GM21367 (cell line): Measurements from ENCODE around the gene EPAS1.

ENCODE experiments used
- ATAC-seq: cut with Tn5 transposase; IDR thresholded peaks from one replicate; pipeline ENCODE4 v1.9.1; 2021; ENCODE audit not compliant: unreplicated experiment

EPAS1 gene

DNA sequence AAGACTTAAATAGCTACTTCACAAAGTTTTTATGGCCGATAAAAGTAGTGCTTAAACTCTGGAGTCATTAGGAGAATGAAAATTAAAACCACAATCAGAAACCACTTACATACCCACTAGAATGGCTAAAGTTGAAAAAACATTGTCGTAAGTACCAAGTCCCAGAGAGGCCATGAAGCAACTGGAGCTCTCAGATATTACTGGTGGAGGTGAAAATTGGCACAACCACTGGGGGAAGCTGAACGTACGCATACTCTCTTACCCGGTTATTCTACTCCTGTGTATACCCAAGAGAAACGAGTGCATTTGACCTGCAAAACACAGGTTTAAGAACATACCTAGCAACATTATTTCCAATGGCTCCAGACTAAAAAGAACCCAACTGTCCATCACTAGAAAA lies 105.7 kb downstream of the EPAS1 start:
- no peak for ATAC-seq

DNA sequence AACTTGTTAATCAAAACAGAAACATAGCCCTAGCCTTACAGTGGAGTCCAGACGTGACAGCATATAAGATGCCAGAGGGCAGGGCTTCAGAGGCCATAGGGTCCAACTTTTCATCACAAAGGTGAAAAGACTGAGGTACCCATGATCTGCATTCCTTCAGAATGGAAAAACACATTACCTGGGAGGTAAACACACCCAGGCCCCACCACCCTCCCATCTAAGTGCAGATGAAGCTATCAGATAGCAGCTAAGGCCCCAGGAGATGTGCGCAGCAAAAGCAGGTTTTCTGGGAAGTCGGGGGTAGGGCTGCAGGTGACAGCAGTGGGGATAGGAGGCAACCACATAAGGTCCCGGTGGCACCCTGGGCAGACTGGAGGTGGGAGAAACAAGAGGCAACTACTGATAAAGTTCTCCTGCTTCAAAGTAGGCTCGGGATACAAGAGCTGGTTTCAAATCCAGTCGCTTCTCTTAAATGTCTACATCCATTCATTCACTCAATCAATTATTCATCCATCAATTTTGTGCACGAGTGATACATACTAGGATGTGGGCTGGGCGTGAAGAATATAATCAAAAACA lies 107.1 kb downstream of the EPAS1 start:
- ATAC-seq, result no peak

DNA sequence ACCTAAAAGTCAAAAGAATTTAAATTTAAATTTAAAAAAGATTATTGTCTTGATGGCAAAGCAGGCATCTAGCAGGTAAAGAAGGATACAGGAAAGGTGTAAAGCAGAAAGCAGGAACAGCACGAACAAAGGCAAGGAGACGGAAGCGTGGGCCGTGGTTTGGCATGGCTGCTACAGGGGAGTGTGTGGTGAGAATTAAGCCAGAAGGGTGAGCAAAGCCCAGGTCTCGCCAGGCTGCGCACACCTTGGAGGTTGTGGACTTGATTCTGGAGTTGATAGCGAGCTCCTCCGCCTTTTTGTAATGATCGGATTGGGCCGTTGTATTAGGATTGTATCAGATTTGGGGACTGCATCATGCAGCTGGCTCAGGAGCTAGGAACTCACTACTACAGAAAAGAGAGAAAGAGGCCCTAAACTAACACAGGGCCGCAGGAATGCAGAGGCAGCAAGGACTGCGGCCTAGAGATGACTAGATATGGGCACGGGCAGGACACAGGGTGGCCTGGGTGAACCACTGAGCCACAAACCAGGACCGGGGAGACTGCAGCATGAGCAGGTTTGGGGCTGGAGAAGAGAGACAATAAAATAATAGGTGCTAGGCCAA lies 110.7 kb downstream of the EPAS1 start:
- no peak for ATAC-seq

DNA sequence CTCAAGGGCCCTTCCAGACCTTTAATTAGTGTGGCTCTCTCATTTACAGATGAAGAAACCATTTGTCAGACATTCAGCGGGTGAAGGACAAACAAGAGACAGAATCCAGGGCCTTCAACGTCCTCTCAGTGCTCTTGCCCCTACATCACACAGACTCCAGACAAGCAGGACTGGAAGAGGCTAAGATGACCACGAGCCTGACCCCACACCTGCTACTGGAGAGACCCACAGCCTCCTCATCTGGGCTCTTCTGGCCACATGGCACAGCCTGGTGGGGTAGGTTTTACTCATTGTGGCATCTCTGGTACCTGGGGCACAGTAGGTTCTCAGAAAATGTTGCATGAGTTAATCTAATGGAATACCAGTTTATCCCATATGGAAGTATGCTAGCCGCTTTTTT lies 112.5 kb downstream of the EPAS1 start:
- no peak for ATAC-seq

DNA sequence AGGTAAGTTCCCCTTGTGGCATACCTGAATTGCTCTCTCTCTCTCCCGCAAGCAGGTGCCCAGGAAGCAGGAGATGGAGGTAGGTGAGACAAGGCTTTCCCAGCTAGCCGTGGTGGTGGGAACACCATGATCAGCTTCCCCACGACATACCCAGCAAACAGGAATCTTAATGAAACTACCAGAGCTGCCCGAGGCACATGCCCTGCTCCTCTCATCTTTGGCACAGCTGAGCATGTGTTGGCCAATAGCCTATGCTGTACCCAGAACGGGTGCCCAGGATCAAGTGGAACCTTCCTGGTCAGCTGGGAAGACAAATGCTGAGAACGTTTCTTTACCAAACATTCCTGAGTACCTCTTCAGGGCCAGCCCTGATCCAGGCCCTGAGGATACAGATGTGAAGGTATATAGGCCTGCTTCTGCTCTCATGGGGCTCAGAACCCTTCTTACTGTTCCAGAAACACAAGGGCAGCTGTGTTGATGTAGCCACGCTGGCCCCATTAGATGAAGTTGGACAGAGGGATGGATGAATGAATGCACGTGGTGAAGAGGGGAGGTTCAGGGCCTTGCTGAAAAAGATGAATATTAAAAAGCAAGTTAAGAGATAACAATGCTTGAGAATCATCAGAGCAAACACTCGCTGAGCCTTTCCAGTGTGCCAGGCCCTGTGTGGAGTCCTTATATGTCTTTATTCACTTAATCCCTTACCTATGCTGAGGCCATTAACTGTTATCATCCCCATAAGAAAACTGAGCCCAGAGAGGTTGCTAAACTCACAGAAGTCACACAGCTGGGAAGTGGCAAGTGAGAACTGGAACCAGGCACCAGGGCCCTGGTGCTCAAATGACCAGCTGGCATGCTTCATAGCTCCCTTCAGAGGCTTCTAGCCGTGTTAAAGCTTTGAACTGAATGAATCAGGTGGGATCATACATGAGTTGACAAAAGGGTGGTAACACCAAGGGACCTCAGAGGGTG lies 113.4 kb downstream of the EPAS1 start:
- no peak for ATAC-seq

DNA sequence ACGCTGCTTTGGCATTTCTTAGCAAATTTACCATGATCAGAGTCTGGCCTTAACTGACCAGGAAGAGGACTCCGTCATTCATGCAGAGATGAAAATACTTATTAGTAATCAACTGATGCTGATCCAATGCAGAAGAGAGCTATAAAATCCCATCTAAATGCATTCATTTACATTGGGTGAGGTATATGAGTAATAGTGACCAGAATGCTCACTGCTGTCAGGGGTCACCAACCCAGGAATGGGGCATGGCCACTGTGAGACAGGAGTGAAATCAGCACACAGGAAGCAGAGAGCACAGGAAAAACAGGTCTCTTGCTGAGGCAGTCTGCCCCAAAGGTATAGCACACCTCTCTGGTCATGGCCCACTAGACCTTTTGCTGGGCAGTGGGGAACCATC lies 114.0 kb downstream of the EPAS1 start:
- no peak for ATAC-seq

DNA sequence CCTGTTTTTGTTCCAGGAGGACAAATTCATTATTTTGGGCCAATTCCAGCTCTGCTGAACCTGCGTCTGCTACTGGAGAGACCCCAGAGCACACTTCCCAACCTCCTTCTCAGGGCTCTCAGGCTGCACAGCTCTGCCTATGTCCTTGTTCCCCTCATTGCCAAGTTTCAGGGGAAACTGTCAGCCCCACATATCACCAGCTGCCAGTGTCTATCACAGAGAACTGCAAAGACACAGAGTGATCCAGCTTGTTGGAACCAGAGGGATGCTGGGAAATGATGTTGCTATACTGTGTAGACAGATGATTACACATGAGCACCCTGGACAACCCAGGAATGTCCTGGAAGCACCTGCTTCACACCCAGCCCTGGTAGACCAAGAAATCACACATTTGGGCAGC lies 114.8 kb downstream of the EPAS1 start:
- ATAC-seq, result no peak

DNA sequence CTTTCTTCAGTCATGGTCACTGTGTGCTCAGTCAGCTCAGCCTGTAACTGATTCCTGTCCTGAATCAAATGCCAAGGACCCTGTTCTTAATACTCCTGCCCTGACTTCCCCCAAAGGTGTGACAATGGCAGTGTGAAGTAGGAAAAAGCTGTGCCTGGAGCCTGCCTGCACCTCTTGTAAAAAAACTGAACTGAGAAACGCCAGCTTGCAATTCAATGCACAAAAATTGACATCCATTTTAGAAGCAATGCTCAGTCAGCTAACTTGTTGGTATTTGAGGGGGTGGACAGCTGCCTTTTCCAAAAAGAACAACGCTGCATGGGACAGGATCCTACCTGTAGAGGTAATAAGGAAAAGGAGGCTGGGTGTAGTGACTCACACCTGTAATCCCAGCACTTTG lies 115.9 kb downstream of the EPAS1 start:
- no peak for ATAC-seq

DNA sequence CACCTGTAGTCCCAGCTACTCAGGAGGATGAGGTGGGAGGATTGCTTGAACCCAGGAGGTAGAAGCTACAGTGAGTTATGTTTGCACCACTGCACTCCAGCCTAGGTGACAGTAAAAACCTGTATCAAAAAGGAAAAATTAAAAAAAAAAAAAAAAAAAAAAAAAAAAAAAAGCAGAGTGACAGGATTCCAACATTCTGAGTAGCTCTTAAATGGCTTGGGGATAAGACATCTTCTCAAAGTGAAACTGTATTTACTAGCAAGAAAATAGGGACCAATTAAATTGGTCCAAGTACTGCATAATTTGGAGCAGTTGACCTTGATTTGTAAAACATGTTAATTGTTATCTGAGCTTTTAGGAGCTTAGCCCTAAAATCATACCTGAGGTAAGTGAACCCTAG lies 116.4 kb downstream of the EPAS1 start:
- ATAC-seq, result no peak

DNA sequence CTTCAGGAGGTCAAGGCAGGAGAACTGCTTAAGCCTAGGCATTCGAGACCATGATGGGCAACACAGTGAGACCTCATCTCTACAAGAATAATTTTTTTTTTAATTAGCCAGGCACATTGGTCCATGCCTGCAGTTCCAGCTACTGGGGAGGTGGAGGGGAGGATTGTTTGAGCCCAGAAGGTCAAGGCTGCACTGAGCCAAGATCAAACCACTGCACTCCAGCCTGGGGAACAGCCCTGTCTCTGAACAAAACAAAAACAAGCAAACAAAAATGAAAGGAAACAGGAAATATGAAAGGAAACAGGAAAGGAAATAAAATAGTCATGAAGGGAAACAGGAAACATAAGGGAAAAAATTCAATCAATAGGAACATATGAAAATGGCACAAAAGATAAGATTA lies 117.5 kb downstream of the EPAS1 start:
- no peak for ATAC-seq

DNA sequence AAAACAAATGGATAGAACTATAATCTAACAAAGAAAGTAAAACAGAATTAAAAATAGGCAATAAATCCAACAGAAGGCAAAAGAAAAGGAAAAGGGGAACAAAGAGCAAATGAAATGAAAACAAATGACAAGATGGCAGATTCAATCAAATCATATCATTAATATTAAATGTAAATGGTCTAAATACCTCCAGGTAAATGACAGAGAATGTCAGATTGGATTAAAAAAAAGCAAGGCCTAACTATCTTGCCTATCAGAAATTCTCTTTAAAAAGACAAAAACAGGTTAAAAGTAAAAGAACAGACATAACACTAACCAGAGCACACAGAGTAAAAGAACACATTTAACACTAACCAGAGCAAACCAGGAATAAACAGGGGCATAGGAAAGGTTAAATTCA lies 119.1 kb downstream of the EPAS1 start:
- no peak for ATAC-seq

DNA sequence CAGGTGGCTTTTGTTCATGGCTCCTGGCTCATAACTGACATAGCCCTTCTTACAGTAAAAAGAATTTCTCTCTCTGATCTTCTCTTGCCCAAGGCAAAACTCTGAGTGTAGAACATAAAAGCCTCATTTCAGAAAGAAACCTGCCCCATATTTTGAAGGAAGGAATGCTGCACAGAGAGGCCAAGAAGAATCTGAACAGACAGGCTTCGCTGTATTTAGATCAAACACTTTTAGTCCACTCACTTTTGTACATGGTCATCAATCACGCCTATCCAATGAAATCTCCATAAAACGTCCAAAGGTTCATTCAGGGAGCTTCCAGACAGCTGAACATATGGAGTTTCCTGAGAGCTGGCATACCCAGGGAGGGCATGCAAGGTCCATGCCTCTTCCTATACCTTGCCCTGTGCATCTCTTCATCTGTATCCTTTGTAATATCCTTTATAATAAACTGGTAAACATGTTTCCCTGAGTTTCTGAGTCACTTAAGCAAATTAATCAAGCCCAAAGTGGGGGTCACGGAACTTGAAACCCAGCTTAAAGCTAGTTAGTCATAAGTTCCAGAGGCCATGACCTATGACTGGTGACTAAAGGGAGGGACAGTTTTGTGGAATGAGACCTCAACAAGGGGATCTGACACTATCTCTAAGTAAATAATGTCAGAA lies 119.7 kb downstream of the EPAS1 start:
- no peak for ATAC-seq

DNA sequence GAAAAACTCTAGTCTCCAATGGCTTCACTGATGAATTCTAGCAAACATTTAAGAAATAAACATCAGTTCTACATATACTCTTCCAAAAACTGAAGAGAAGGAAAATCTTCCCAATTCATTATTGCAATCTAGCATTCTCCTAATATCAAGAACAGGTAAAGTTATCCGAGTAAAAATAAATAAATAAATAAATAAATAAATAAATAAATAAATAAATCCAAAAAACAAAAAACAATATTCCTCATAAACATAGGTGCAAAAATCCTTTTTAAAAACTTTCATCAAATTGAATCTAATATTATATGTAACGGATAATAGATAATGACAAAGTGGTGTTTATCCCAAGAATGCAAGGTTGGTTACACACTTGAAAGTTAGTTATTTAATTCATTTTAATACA lies 123.7 kb downstream of the EPAS1 start:
- ATAC-seq, result no peak

DNA sequence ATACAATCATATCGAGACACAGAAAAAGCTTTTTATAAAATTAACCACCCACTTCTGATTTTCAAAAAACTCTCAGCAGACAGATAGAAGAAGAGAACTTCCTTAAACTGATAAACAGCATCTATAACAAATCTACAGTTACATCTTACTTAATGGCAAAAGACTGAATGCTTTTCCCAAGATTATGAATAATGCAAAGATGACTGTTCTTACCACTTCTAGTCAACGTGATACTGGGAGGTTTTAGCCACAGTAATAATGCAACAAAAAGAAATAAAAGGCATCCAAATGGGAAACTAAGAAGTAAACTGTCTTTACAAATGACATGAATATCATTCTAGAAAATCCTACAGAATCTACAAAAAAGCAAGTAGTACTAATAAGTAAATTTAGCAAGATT lies 124.2 kb downstream of the EPAS1 start:
- no peak for ATAC-seq

DNA sequence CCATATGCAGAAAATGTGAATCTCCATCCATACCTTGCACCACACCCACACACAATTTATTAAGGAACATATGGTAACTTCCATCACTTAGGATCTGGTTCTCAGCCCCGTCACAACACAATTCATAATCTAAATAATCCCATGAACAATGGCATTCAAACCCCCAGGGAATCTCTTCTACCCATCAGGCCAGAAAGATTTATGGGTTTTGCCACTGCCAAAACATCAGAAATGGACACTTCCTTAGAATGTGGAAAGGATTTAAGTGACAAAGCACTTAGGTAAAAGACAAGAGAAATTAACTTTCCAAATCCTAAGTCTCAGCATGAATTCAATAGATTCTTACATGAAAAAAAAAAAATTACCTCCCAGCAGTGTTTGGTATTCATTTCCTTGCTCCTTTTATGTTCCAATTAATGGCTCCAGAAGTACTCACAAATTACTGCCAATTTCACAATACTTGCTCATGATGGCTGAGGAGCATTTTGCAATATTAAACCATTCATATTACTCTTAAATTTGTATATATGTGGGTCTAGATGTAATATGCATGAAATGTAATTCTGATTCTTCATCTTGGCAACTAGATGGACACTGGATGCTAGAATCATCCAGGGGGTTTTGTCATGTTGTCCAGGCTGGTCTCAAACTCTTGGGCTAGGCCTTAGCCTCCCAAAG lies 125.6 kb downstream of the EPAS1 start:
- ATAC-seq, result no peak

DNA sequence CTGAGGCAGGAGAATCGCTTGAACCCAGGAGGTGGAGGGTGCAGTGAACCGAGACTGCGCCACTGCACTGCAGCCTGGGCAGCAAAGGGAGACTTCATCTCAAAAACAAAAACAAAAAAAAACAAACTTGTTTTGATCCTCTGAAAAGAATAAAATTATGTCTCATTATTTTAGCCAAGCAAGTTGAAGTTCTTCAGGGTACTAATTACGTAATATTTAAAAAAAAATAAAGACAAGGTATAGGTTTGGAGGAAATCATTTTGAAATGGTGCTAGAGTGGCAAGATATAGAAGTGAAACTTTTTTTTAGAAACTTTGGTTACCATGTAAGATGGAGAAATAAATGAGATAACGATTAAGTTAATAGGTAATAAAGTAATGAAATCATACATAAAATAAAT lies 127.7 kb downstream of the EPAS1 start:
- ATAC-seq, result no peak

DNA sequence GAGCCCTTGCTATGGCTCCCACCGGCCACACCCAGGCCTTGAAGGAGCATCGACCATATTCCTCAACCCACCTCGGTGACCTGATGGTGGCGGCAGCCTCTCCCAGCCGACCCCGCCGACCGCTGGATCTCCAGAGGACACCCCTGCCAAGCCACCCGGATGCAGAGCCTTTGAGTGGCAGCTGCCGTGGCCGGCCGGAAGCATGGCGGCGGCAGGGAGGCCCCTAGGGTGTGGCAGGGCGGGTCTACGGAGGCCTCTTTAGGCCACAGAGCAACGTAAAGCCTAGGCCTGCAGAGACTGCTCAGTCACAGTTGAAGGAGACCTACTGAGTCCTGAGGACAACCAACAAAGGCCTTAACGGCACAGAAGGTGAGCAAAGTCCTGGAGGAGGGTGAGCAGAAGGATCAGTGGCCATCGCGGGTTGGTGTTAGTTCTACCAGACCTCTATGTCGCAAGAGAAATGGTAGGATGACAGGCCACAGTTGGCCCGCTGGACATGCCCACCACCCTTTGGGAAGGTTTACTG lies 131.8 kb downstream of the EPAS1 start:
- no peak for ATAC-seq

DNA sequence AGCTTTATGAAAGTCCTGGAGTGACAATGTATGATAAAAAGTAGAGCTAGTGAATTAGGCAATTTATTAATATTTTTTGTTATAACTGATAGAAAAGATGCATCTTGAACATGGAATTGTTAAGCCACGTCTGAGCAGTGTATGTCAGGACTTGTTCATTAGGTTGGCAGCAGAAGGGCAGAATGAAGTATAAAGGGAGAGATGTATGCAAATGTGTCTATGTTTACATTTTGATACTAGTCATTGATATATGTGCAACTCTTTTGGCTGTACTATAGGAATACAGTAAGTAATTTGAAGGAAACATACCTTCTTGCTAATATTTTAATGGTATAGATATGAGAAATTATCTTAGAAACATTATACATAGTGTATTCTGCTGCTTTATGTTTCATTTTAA lies 133.2 kb downstream of the EPAS1 start:
- ATAC-seq, result no peak

DNA sequence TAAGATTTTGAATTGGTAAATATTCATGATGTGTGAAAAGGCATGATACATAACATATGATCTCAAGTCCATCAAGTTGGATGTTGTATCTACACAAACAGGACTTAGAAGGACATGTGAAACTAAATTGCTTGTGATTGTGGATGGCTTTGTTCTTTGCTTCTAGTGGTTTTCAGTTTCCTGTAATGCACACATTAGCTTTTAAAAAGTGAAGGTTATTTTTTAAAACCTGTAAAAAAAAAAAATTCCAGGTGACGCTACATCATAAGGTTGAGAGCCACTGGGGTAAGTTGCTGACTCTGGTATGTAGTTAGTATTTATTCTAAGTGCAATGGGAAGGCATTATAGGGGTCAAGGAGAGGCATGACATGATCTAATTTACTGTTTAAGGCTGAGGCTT lies 133.8 kb downstream of the EPAS1 start:
- ATAC-seq, result no peak

DNA sequence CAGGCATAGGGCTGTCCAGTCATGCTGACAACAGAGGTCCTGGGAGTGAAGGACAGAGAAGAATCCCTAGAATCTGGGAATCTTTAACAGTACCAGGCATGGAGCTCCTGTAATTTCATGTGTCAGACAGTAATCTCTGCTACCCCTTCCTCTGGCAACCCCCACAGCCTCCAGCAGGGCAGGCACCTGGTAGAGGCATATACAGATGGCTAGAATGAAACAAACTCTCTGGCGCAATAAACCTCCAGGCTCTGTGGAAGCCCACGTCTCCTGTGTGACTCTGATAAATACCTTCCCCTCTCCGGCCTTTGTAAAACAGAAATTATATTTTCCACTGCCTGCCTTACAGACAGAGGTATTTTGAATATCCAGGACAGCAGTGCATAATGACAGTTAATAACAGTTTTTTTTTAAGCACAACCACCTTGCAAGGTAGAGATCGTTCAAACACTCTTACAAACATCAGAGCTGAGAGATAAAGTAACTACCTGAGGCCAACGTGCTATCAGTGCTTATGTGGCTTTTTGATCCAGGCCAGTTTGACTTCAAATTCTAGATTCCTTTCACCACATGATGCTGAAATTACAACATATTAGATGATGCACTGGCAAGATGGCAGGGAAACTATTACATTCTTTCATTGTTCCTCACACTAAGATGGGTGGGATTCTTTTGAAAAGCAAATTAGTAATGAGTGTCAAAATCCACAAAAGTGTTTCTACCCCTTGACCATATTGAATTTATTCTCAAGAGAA lies 134.5 kb downstream of the EPAS1 start:
- no peak for ATAC-seq
